Body of pancreas (tissue), 4 donors: ENCODE measurements around the gene TTF2.

Source experiments
- CTCF ChIP-seq, 7 experiments: fragments of 450-650 bp in 4 of 7; fragments of 200-600 bp in 3 of 7; sonication (generic) in 3 of 7; IDR thresholded peaks; one replicate each; pipeline ENCODE4 v1.5.1; 2016 to 2019; ENCODE audit warnings: antibody characterized with exemption in 7 of 7
- POLR2A ChIP-seq, 3 donors: fragments of 450-650 bp; IDR thresholded peaks; one replicate each; pipeline ENCODE4 v1.6.1; 2016; ENCODE audit warnings: antibody characterized with exemption in 3 of 3, mild to moderate bottlenecking in 2 of 3

- TF ChIP-seq CTCF (IDR thresholded peaks at IDR 0.05) (no peak), POLR2A (IDR thresholded peaks at IDR 0.05) (no peak)
These were observed 27.2 kb upstream of the TTF2 start for GRCh38 chr1:117032681-117033539.
